GM12875 (cell line): ENCODE measurements around the gene TRAPPC8.

Experiments
- H3K4me3 ChIP-seq: one replicate; pipeline ENCODE4 v1.5.1; 2011; ENCODE audit warnings: low read depth, low read length, control low read depth
- TF ChIP-seq, protein P1 (sequence below): IDR thresholded peaks from 2 replicates; pipeline ENCODE4 v1.5.1; 2011; ENCODE audit warnings: low read depth, mild to moderate bottlenecking, control low read depth, inconsistent platforms, low read length, moderate library complexity, borderline replicate concordance; ENCODE audit not compliant: insufficient read depth

Gene TRAPPC8, protein sequence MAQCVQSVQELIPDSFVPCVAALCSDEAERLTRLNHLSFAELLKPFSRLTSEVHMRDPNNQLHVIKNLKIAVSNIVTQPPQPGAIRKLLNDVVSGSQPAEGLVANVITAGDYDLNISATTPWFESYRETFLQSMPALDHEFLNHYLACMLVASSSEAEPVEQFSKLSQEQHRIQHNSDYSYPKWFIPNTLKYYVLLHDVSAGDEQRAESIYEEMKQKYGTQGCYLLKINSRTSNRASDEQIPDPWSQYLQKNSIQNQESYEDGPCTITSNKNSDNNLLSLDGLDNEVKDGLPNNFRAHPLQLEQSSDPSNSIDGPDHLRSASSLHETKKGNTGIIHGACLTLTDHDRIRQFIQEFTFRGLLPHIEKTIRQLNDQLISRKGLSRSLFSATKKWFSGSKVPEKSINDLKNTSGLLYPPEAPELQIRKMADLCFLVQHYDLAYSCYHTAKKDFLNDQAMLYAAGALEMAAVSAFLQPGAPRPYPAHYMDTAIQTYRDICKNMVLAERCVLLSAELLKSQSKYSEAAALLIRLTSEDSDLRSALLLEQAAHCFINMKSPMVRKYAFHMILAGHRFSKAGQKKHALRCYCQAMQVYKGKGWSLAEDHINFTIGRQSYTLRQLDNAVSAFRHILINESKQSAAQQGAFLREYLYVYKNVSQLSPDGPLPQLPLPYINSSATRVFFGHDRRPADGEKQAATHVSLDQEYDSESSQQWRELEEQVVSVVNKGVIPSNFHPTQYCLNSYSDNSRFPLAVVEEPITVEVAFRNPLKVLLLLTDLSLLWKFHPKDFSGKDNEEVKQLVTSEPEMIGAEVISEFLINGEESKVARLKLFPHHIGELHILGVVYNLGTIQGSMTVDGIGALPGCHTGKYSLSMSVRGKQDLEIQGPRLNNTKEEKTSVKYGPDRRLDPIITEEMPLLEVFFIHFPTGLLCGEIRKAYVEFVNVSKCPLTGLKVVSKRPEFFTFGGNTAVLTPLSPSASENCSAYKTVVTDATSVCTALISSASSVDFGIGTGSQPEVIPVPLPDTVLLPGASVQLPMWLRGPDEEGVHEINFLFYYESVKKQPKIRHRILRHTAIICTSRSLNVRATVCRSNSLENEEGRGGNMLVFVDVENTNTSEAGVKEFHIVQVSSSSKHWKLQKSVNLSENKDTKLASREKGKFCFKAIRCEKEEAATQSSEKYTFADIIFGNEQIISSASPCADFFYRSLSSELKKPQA (N-terminal part only)

DNA sequence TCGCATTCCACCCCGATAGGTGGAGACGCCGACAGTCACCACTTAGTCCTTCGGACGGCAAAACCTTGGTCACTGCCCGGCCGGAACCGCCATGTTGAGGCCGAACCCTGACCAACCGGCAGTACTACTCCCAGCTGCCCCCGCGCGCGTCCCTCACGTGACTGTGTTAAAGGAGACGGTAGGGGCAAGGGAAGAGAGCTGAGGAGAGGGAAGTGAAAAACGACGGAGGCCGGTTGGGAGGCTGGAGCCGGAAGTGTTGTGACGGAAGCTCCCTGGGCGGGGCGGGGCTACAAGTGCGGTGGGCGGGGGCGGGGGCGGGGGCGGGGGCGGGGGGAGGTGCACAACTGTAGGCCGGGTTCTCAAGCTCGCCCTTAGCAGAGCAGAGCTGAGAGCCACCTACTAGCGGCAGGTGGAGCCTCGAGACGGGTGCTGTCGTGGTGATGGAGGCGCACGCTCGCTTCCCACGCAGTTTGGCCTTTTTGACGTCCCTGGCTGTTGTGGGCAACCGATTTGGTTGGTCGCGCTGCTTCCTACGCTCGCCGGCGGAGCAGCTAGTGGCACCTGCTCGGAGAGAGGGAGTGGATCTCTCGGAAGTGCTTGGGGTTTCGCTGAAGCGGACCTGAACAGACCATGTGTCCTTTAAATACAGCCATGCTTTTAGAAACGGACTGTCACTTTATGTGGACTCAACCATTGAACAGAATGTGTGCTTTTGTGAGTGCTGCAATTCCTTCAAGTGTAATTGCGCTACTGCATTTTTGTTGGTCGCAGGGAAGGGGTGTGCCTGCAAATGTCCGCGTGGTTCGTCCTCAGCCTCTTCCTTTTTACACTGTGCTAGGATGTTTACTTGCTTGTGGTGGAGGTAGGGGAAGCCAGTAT lies at the start of gene TRAPPC8:
TRAPPC8 (minus strand) TSS at position 130 of the 879 bp plus-strand sequence. CDS start 364 bp downstream, outside the sequence.
- TF ChIP-seq, protein P1, sequence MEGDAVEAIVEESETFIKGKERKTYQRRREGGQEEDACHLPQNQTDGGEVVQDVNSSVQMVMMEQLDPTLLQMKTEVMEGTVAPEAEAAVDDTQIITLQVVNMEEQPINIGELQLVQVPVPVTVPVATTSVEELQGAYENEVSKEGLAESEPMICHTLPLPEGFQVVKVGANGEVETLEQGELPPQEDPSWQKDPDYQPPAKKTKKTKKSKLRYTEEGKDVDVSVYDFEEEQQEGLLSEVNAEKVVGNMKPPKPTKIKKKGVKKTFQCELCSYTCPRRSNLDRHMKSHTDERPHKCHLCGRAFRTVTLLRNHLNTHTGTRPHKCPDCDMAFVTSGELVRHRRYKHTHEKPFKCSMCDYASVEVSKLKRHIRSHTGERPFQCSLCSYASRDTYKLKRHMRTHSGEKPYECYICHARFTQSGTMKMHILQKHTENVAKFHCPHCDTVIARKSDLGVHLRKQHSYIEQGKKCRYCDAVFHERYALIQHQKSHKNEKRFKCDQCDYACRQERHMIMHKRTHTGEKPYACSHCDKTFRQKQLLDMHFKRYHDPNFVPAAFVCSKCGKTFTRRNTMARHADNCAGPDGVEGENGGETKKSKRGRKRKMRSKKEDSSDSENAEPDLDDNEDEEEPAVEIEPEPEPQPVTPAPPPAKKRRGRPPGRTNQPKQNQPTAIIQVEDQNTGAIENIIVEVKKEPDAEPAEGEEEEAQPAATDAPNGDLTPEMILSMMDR = 0 out of 2 replicates have a peak, but pooled peaks have one; percentile 15
- H3K4me3 ChIP-seq = peak within 1 kb of the TSS; percentile 81

DNA sequence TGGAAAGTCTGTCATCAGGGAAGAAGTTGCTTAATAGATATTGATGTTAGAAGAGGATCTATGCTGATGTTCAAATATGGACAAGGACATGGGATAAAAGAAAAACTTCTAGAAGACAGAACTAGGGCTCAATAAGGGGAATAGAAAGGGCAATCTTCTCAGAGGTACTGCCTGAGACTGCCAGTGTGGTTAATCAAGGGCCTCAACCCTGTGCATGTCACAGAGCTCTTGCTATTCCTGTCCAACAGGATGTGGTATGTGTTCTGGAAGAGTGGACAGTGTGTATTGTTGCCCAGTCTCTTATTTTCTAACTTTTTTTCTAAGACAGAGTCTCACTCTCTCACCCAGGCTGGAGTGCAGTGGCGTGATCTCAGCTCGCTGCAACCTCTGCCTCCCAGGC lies 47.9 kb upstream of the TRAPPC8 start:
- TF ChIP-seq, protein P1 = no peak
- no peak overlapping the region for H3K4me3 ChIP-seq

DNA sequence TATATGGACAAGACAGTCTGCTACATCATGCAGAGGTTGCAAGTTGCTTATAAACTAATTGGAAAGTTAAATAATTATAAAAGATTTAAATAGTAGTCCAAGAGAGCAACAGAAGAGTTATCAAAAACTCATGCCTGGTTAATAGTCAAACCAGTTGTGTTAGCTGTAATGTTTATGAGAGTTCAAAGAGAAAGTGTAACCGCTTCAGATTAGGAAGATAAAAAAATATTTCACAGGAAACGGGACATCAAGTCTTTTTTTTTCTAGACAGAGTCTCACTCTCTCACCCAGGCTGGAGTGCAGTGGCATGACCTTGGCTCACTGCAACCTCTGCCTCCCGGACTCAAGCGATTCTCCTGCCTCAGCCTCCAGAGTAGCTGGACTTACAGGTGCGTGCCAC lies 41.0 kb upstream of the TRAPPC8 start:
- TF ChIP-seq, protein P1 = no peak
- no peak overlapping the region for H3K4me3 ChIP-seq

DNA sequence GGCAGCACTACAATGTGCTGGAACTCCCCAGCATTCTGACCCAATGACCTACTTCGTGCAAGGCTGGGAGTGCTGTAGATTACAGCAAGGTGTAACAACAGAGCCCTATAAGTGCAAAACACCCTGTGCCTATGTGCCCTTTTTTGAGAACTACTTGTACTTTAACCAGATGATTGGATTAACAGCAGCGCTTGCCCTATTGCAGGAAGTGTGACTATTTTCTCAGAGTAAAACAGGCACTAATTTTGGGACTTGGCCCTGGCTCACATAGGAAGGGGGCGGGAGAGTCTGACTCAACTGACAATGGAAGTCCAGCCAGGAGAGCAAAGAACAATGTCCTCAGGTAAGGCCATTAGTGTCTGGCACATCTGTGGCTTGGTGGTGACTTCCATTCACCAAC lies 40.1 kb upstream of the TRAPPC8 start:
- TF ChIP-seq, protein P1 = no peak
- H3K4me3 ChIP-seq = no peak overlapping the region

DNA sequence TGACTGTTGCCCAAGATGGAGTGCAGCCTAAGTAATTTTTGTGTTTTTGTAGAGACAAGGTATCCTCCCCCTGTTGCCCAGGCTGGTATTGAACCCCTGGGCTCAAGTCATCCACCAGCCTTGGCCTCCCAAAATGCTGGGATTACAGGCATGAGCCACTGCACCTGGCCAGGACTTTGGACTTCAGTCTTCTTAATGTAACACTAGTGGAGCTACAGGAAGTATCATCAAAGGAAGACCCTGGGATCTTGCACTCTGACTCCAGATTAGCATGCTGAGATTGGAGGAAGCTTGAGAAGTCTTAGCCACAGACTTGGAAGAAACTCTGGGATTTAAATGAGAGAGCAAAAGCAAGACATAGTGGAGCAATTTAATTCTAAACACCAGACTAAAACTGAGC lies 37.9 kb upstream of the TRAPPC8 start:
- no peak overlapping the region for H3K4me3 ChIP-seq
- TF ChIP-seq, protein P1 = no peak

DNA sequence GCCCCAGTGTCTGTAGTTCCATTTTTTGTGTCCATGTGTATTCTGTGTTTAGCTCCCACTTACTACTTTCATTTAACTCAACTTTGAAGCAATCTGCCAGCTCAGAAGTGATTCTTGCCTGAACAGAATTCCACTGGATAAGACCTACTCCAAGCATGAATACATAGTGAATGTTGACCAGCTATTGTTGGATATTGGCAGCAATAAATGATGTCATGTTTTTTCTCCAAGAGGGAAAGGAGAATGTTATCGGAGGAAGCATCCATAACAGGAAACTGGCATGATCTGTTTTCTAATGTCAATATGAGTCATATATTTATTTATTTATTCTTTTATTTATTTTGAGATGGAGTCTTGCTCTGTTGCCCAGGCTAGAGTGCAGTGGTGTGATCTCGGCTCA lies 36.8 kb upstream of the TRAPPC8 start:
- TF ChIP-seq, protein P1 = no peak
- no peak overlapping the region for H3K4me3 ChIP-seq
